DND-41 (cell line): ENCODE results near the gene HGF.

Experiments
- CTCF ChIP-seq: IDR thresholded peaks from 2 replicates; pipeline ENCODE4 v1.5.1; 2012; ENCODE audit warnings: borderline replicate concordance, low read length, moderate library complexity, mild to moderate bottlenecking; ENCODE audit not compliant: poor library complexity, severe bottlenecking; ENCODE audit errors: extremely low read depth
- EZH2 ChIP-seq: IDR thresholded peaks from 3 replicates; pipeline ENCODE4 v1.6.1; 2012; ENCODE audit warnings: borderline replicate concordance, low read depth, mild to moderate bottlenecking, moderate library complexity, low read length, inconsistent platforms; ENCODE audit not compliant: severe bottlenecking

- TF ChIP-seq CTCF (no peak), EZH2 (no peak)
Observed at GRCh38 chr7:81659697-81660395, 110.0 kb downstream of the HGF start.
